ENCODE data around the gene EMP2.
A peak's percentile ranks its signal among the peaks of the same experiment; 100 is the strongest.

- peak; percentile 32 to 70 (median 56) for TF ChIP-seq CTCF (IDR thresholded peaks at IDR 0.05)
- no peak for TF ChIP-seq POLR2AphosphoS5 (IDR thresholded peaks at IDR 0.05)
These were observed 65.9 kb downstream of the EMP2 start for GRCh38 chr16:10514369-10515055.
